MM.1S (cell line): ENCODE data around the gene HNRNPLL.

ENCODE experiments used
- EZH2 ChIP-seq: fragments of 300-600 bp; sonication (generic); optimal IDR thresholded peaks from 2 replicates; pipeline ENCODE3; 2017; ENCODE audit warnings: low read depth, mild to moderate bottlenecking, antibody characterized with exemption, low read length, mixed read lengths
- EZH2phosphoT487 ChIP-seq: fragments of 300-600 bp; sonication (generic); IDR thresholded peaks from 2 replicates; pipeline ENCODE4 v1.6.1; 2018; ENCODE audit warnings: antibody characterized with exemption, low read length
- TF ChIP-seq, protein P1 (sequence below): fragments of 300-600 bp; sonication (generic); IDR thresholded peaks from 2 replicates; pipeline ENCODE4 v1.5.1; 2016; ENCODE audit warnings: antibody characterized with exemption, low read length, mixed read lengths

DNA sequence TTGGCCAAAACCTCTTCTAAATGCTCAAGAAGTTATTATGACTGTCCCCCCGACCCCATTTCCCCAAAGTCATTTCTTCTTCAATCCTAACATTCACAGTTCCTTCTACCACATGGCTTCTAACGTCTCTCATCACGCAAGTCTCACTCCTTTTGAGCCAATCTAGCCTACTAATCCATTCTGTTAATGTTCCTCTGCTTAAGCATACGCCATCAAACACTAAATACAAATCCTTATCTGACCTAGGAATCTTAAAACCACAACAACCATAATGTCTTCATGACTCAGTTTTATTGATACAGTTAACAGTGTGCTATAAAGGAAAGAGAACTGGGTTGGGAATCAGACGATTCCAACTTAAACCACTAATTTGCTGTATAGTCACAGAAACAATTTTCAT lies 23.9 kb downstream of the HNRNPLL start:
- TF ChIP-seq EZH2: no peak
- TF ChIP-seq, protein P1, sequence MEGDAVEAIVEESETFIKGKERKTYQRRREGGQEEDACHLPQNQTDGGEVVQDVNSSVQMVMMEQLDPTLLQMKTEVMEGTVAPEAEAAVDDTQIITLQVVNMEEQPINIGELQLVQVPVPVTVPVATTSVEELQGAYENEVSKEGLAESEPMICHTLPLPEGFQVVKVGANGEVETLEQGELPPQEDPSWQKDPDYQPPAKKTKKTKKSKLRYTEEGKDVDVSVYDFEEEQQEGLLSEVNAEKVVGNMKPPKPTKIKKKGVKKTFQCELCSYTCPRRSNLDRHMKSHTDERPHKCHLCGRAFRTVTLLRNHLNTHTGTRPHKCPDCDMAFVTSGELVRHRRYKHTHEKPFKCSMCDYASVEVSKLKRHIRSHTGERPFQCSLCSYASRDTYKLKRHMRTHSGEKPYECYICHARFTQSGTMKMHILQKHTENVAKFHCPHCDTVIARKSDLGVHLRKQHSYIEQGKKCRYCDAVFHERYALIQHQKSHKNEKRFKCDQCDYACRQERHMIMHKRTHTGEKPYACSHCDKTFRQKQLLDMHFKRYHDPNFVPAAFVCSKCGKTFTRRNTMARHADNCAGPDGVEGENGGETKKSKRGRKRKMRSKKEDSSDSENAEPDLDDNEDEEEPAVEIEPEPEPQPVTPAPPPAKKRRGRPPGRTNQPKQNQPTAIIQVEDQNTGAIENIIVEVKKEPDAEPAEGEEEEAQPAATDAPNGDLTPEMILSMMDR: no peak
- no peak for TF ChIP-seq EZH2phosphoT487
